ENCODE data around the gene ADCY3.

- TF ChIP-seq, protein P1, sequence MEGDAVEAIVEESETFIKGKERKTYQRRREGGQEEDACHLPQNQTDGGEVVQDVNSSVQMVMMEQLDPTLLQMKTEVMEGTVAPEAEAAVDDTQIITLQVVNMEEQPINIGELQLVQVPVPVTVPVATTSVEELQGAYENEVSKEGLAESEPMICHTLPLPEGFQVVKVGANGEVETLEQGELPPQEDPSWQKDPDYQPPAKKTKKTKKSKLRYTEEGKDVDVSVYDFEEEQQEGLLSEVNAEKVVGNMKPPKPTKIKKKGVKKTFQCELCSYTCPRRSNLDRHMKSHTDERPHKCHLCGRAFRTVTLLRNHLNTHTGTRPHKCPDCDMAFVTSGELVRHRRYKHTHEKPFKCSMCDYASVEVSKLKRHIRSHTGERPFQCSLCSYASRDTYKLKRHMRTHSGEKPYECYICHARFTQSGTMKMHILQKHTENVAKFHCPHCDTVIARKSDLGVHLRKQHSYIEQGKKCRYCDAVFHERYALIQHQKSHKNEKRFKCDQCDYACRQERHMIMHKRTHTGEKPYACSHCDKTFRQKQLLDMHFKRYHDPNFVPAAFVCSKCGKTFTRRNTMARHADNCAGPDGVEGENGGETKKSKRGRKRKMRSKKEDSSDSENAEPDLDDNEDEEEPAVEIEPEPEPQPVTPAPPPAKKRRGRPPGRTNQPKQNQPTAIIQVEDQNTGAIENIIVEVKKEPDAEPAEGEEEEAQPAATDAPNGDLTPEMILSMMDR (conservative IDR thresholded peaks at IDR 0.05) = no peak
- TF ChIP-seq ZFX (IDR thresholded peaks at IDR 0.05) = no peak
Observed at GRCh38 chr2:24873619-24874018, 46.4 kb downstream of the ADCY3 start.

All from C4-2B (cell line).